GM19238 (cell line): Measurements from ENCODE around the gene SLC25A29.
"Not testable (repeated sequence)": the region's sequence is repeated elsewhere in the genome, so short reads cannot be mapped to it uniquely, and the experiment has no call there.

Experiments
- DNase-seq: peaks from one replicate; pipeline ENCODE4 v3.0.0; 2011; ENCODE audit warnings: low spot score; ENCODE audit not compliant: insufficient read length

The SLC25A29 gene

GRCh38 chr14:100312110-100312876, 6.0 kb upstream of the SLC25A29 start:
- DNase-seq, result not testable (repeated sequence)

GRCh38 chr14:100309028-100309737, 2.9 kb upstream of the SLC25A29 start:
- DNase-seq, result no peak

- DNase-seq, result not testable (repeated sequence)
These were observed 2.2 kb upstream of the SLC25A29 start for GRCh38 chr14:100308427-100308792.

- no peak for DNase-seq
These were observed 1.7 kb upstream of the SLC25A29 start for GRCh38 chr14:100307766-100308426.

GRCh38 chr14:100306998-100307765, 938 bp upstream of the SLC25A29 start:
- no peak for DNase-seq

- no peak for DNase-seq
These were observed 732 bp downstream of the SLC25A29 start for GRCh38 chr14:100305324-100306100.

GRCh38 chr14:100304825-100305323, 1.4 kb downstream of the SLC25A29 start:
- no peak for DNase-seq

- no peak for DNase-seq
These were observed 2.3 kb downstream of the SLC25A29 start for GRCh38 chr14:100303925-100304324.

- no peak for DNase-seq
These were observed 3.1 kb downstream of the SLC25A29 start for GRCh38 chr14:100303179-100303578.

GRCh38 chr14:100302616-100303015, 3.6 kb downstream of the SLC25A29 start:
- no peak for DNase-seq

GRCh38 chr14:100299238-100299560, 7.0 kb downstream of the SLC25A29 start:
- DNase-seq, result no peak

GRCh38 chr14:100298551-100299237, 7.5 kb downstream of the SLC25A29 start:
- no peak for DNase-seq

- DNase-seq, result peak; percentile 85
These were observed 8.6 kb downstream of the SLC25A29 start for GRCh38 chr14:100297320-100298300.

- DNase-seq, result not testable (repeated sequence)
These were observed 9.5 kb downstream of the SLC25A29 start for GRCh38 chr14:100296729-100297128.

GRCh38 chr14:100296106-100296651, 10.1 kb downstream of the SLC25A29 start:
- DNase-seq, result no peak

GRCh38 chr14:100295376-100296105, 10.7 kb downstream of the SLC25A29 start:
- no peak for DNase-seq

GRCh38 chr14:100294963-100295330, 11.3 kb downstream of the SLC25A29 start:
- no peak for DNase-seq
